Neuronal stem cell (in vitro differentiated cells): ENCODE measurements around the gene STXBP6.

ENCODE experiments used
- DNase-seq: peaks from one replicate; pipeline ENCODE4 v3.0.0-alpha.2; 2013; ENCODE audit warnings: low spot score
- H2AFZ ChIP-seq: one replicate; pipeline ENCODE4 v1.6.1; 2013; ENCODE audit warnings: mild to moderate bottlenecking, low read length, inconsistent platforms
- H2AK5ac ChIP-seq: 2 replicates; pipeline ENCODE4 v1.6.1; 2013; ENCODE audit warnings: low read depth, mild to moderate bottlenecking, inconsistent platforms, low read length, moderate library complexity, mixed read lengths
- H2BK120ac ChIP-seq: 2 replicates; pipeline ENCODE4 v1.6.1; 2013; ENCODE audit warnings: low read depth, mild to moderate bottlenecking, inconsistent platforms, low read length, moderate library complexity, mixed read lengths
- H2BK12ac ChIP-seq: one replicate; pipeline ENCODE4 v1.6.1; 2013; ENCODE audit warnings: low read length, inconsistent platforms
- H2BK15ac ChIP-seq: 2 replicates; pipeline ENCODE4 v1.6.1; 2013; ENCODE audit warnings: mild to moderate bottlenecking, low read length, inconsistent platforms, mixed read lengths
- H2BK5ac ChIP-seq: one replicate; pipeline ENCODE4 v1.6.1; 2013; ENCODE audit warnings: inconsistent platforms, mild to moderate bottlenecking, low read length, moderate library complexity
- H3K14ac ChIP-seq: one replicate; pipeline ENCODE4 v1.6.1; 2013; ENCODE audit warnings: low read length, inconsistent platforms
- H3K18ac ChIP-seq: 2 replicates; pipeline ENCODE4 v1.6.1; 2013; ENCODE audit warnings: low read length, inconsistent platforms
- H3K23ac ChIP-seq: 2 replicates; pipeline ENCODE4 v1.6.1; 2013; ENCODE audit warnings: low read depth, mild to moderate bottlenecking, mixed read lengths, low read length, inconsistent platforms; ENCODE audit not compliant: poor library complexity
- H3K27ac ChIP-seq: replicated peaks from 3 replicates; pipeline ENCODE4 v1.5.1; 2013; ENCODE audit warnings: low read length, inconsistent platforms
- H3K27me3 ChIP-seq, 3 experiments: 2 replicates each; pipeline ENCODE4 v1.6.1; 2013; ENCODE audit warnings: low read length in 3 of 3, mild to moderate bottlenecking in 2 of 3, inconsistent platforms in 1 of 3, low read depth in 1 of 3, mixed read lengths in 1 of 3, moderate library complexity in 1 of 3; ENCODE audit not compliant: control insufficient read depth in 3 of 3, insufficient read depth in 3 of 3
- H3K36me3 ChIP-seq, 2 donors: replicated peaks in 1 of 2; 2 replicates each; pipeline ENCODE4 v1.6.1; 2013; ENCODE audit warnings: low read length in 2 of 2; ENCODE audit not compliant: control insufficient read depth in 2 of 2, insufficient read depth in 2 of 2
- H3K4ac ChIP-seq: 2 replicates; pipeline ENCODE4 v1.6.1; 2013; ENCODE audit warnings: inconsistent platforms, mild to moderate bottlenecking, low read length, moderate library complexity
- H3K4me1 ChIP-seq, 2 donors: 1 replicate in 1 of 2; 2 replicates in 1 of 2; pipeline ENCODE4 v1.6.1; 2013; ENCODE audit warnings: low read length in 2 of 2, low read depth in 1 of 2; ENCODE audit not compliant: control insufficient read depth in 2 of 2, insufficient read depth in 1 of 2
- H3K4me2 ChIP-seq: one replicate; pipeline ENCODE4 v1.6.1; 2013; ENCODE audit warnings: mild to moderate bottlenecking, low read length, inconsistent platforms; ENCODE audit not compliant: insufficient read depth, poor library complexity, severe bottlenecking
- H3K4me3 ChIP-seq, 2 donors: 2 replicates each; pipeline ENCODE4 v1.5.1; 2013; ENCODE audit warnings: low read length in 2 of 2, mild to moderate bottlenecking in 2 of 2, inconsistent platforms in 1 of 2, moderate library complexity in 1 of 2
- H3K79me1 ChIP-seq: one replicate; pipeline ENCODE4 v1.6.1; 2013; ENCODE audit warnings: low read depth, mild to moderate bottlenecking, inconsistent platforms, low read length, moderate library complexity
- H3K9ac ChIP-seq: one replicate; pipeline ENCODE4 v1.6.1; 2013; ENCODE audit warnings: mild to moderate bottlenecking, low read depth, low read length, inconsistent platforms; ENCODE audit not compliant: poor library complexity
- H3K9me3 ChIP-seq, 2 donors: replicated peaks in 1 of 2; 2 replicates each; pipeline versions ENCODE3 to v1.6.1; 2013; ENCODE audit warnings: low read length in 2 of 2, mild to moderate bottlenecking in 2 of 2, inconsistent platforms in 1 of 2, low read depth in 1 of 2, mixed read lengths in 1 of 2, moderate library complexity in 1 of 2; ENCODE audit not compliant: control insufficient read depth in 2 of 2, insufficient read depth in 1 of 2
- H4K8ac ChIP-seq: one replicate; pipeline ENCODE4 v1.6.1; 2013; ENCODE audit warnings: low read depth, mild to moderate bottlenecking, inconsistent platforms, low read length, moderate library complexity
- H4K91ac ChIP-seq: one replicate; pipeline ENCODE4 v1.6.1; 2013; ENCODE audit warnings: low read length, low read depth, mild to moderate bottlenecking, inconsistent platforms; ENCODE audit not compliant: poor library complexity
- WGBS, 2 donors: extraction: QIAGEN DNeasy Blood & Tissue Kit; methylation state at CpG; one replicate each; pipeline ENCODE4 v1.1.7; 2013; ENCODE audit warnings: missing lambda C conversion rate in 2 of 2, mixed read lengths in 1 of 2; ENCODE audit not compliant: insufficient read length in 2 of 2, insufficient replicate concordance in 1 of 2; ENCODE audit errors: extremely low coverage in 2 of 2; 5-methylcytosine and 5-hydroxymethylcytosine counted together

Gene STXBP6

GRCh38 chr14:24982472-24983155, 67.3 kb downstream of the STXBP6 start:
- H4K8ac ChIP-seq = no peak overlapping the region
- no peak overlapping the region for H3K4me2 ChIP-seq
- H3K27ac ChIP-seq = no peak overlapping the region
- no peak overlapping the region for H2BK15ac ChIP-seq
- no peak for DNase-seq
- no peak overlapping the region for H3K18ac ChIP-seq
- H3K9ac ChIP-seq = no peak overlapping the region
- H4K91ac ChIP-seq = no peak overlapping the region
- no peak overlapping the region for H2BK120ac ChIP-seq
- no peak overlapping the region for H3K4ac ChIP-seq
- H2AFZ ChIP-seq = no peak overlapping the region
- no peaks in the 10 kb centered on the region for H3K9me3 ChIP-seq
- H3K4me3 ChIP-seq = no peak overlapping the region
- H2BK12ac ChIP-seq = no peak overlapping the region
- WGBS, 2 donors = no CpG with 5 or more reads among the region's 6 CpGs
- H3K27me3 ChIP-seq = no peaks in the 10 kb centered on the region
- no peaks in the 10 kb centered on the region for H3K36me3 ChIP-seq
- no peaks in the 10 kb centered on the region for H3K79me1 ChIP-seq
- no peak overlapping the region for H3K23ac ChIP-seq
- no peak overlapping the region for H2AK5ac ChIP-seq
- H2BK5ac ChIP-seq = no peak overlapping the region
- no peak overlapping the region for H3K14ac ChIP-seq
- no peaks in the 10 kb centered on the region for H3K4me1 ChIP-seq

GRCh38 chr14:24979725-24980239, 70.2 kb downstream of the STXBP6 start:
- H2AFZ ChIP-seq = no peak overlapping the region
- H3K79me1 ChIP-seq = no peaks in the 10 kb centered on the region
- no peak overlapping the region for H2BK5ac ChIP-seq
- H3K4me3 ChIP-seq = no peak overlapping the region
- H3K9ac ChIP-seq = no peak overlapping the region
- H4K8ac ChIP-seq = no peak overlapping the region
- H3K27ac ChIP-seq = no peak overlapping the region
- H3K14ac ChIP-seq = no peak overlapping the region
- H2AK5ac ChIP-seq = no peak overlapping the region
- no peak overlapping the region for H2BK120ac ChIP-seq
- no peak overlapping the region for H2BK15ac ChIP-seq
- H3K4ac ChIP-seq = no peak overlapping the region
- H3K18ac ChIP-seq = no peak overlapping the region
- DNase-seq = no peak
- no peaks in the 10 kb centered on the region for H3K36me3 ChIP-seq
- no peaks in the 10 kb centered on the region for H3K9me3 ChIP-seq
- no peaks in the 10 kb centered on the region for H3K27me3 ChIP-seq
- H2BK12ac ChIP-seq = no peak overlapping the region
- no CpG with 5 or more reads among the region's 2 CpGs for WGBS, 2 donors
- no peaks in the 10 kb centered on the region for H3K4me1 ChIP-seq
- no peak overlapping the region for H4K91ac ChIP-seq
- no peak overlapping the region for H3K23ac ChIP-seq
- no peak overlapping the region for H3K4me2 ChIP-seq

GRCh38 chr14:24978862-24979724, 70.9 kb downstream of the STXBP6 start:
- Histone ChIP-seq H3K27me3 (no peaks in the 10 kb centered on the region), H2AFZ (no peak overlapping the region), H2AK5ac (no peak overlapping the region), H3K4me1 (no peaks in the 10 kb centered on the region), H2BK5ac (no peak overlapping the region), H3K4me3 (no peak overlapping the region), H4K91ac (no peak overlapping the region), H2BK12ac (no peak overlapping the region), H4K8ac (no peak overlapping the region), H3K27ac (no peak overlapping the region), H3K36me3 (no peaks in the 10 kb centered on the region), H3K79me1 (no peaks in the 10 kb centered on the region), H3K9me3 (no peaks in the 10 kb centered on the region), H3K4me2 (no peak overlapping the region), H3K9ac (no peak overlapping the region), H3K18ac (no peak overlapping the region), H3K23ac (no peak overlapping the region), H3K14ac (no peak overlapping the region), H2BK120ac (no peak overlapping the region), H2BK15ac (no peak overlapping the region), H3K4ac (no peak overlapping the region)
- WGBS, 2 donors = no CpG with 5 or more reads among the region's 2 CpGs
- no peak for DNase-seq

GRCh38 chr14:24976602-24977001, 73.3 kb downstream of the STXBP6 start:
- Histone ChIP-seq H2BK15ac (no peak overlapping the region), H2AK5ac (no peak overlapping the region), H3K4me1 (no peaks in the 10 kb centered on the region), H3K18ac (no peak overlapping the region), H4K91ac (no peak overlapping the region), H3K36me3 (no peaks in the 10 kb centered on the region), H3K9ac (no peak overlapping the region), H3K4ac (no peak overlapping the region), H4K8ac (no peak overlapping the region), H3K27me3 (no peaks in the 10 kb centered on the region), H3K27ac (no peak overlapping the region), H3K9me3 (no peaks in the 10 kb centered on the region), H2BK5ac (no peak overlapping the region), H2BK12ac (no peak overlapping the region), H3K14ac (no peak overlapping the region), H3K4me3 (no peak overlapping the region), H3K79me1 (no peaks in the 10 kb centered on the region), H3K23ac (no peak overlapping the region), H2BK120ac (no peak overlapping the region), H2AFZ (no peak overlapping the region), H3K4me2 (no peak overlapping the region)
- DNase-seq = no peak
- WGBS, 2 donors = no CpG with 5 or more reads among the region's 3 CpGs
